HG03103 (cell line): Measurements from ENCODE around the gene CDH22.

Experiments
- ATAC-seq: cut with Tn5 transposase; IDR thresholded peaks from one replicate; pipeline ENCODE4 v1.9.1; 2021; ENCODE audit warnings: low read depth; ENCODE audit not compliant: unreplicated experiment

CDH22 gene

GRCh38 chr20:46178891-46179290 is 129.4 kb downstream of the CDH22 start:
- no peak for ATAC-seq

- no peak for ATAC-seq
Measured at GRCh38 chr20:46177768-46178167, 130.5 kb downstream of the CDH22 start.

GRCh38 chr20:46176739-46177378 is 131.4 kb downstream of the CDH22 start:
- no peak for ATAC-seq

GRCh38 chr20:46175127-46175494 is 133.2 kb downstream of the CDH22 start:
- no peak for ATAC-seq

- ATAC-seq, result no peak
Measured at GRCh38 chr20:46174469-46175126, 133.7 kb downstream of the CDH22 start.

- ATAC-seq, result no peak
Measured at GRCh38 chr20:46173652-46174468, 134.4 kb downstream of the CDH22 start.

GRCh38 chr20:46172961-46173536 is 135.2 kb downstream of the CDH22 start:
- no peak for ATAC-seq

GRCh38 chr20:46172455-46172854 is 135.8 kb downstream of the CDH22 start:
- no peak for ATAC-seq

GRCh38 chr20:46171909-46172308 is 136.4 kb downstream of the CDH22 start:
- no peak for ATAC-seq

- no peak for ATAC-seq
Measured at GRCh38 chr20:46171476-46171875, 136.8 kb downstream of the CDH22 start.

GRCh38 chr20:46169245-46170171 is 138.8 kb downstream of the CDH22 start:
- ATAC-seq, result no peak

GRCh38 chr20:46168438-46168837 is 139.9 kb downstream of the CDH22 start:
- no peak for ATAC-seq

GRCh38 chr20:46167080-46167479 is 141.2 kb downstream of the CDH22 start:
- no peak for ATAC-seq

- ATAC-seq, result no peak
Measured at GRCh38 chr20:46164254-46164653, 144.0 kb downstream of the CDH22 start.

- ATAC-seq, result no peak
Measured at GRCh38 chr20:46161921-46162320, 146.4 kb downstream of the CDH22 start.

- no peak for ATAC-seq
Measured at GRCh38 chr20:46160661-46161060, 147.6 kb downstream of the CDH22 start.

- ATAC-seq, result no peak
Measured at GRCh38 chr20:46159101-46159897, 149.0 kb downstream of the CDH22 start.

GRCh38 chr20:46158476-46158987 is 149.8 kb downstream of the CDH22 start:
- ATAC-seq, result no peak

GRCh38 chr20:46157625-46158024 is 150.7 kb downstream of the CDH22 start:
- no peak for ATAC-seq
